ENCODE results near the gene USP13.

- TF ChIP-seq CTCF (conservative IDR thresholded peaks at IDR 0.05; ENCODE audit: low read length) (no peak), EZH2phosphoT487 (IDR thresholded peaks at IDR 0.05; ENCODE audit: borderline replicate concordance, low read depth, low read length) (no peak)
These were observed 18.5 kb downstream of the USP13 start for GRCh38 chr3:179671309-179671708.

All from OCI-LY7 (cell line).